OCI-LY1 (cell line): Measurements from ENCODE around the gene FHL3.

Source experiments
- CTCF ChIP-seq: fragments of 200-600 bp; sonication (generic), shearing (Covaris generic); IDR thresholded peaks from 2 replicates; pipeline ENCODE4 v1.5.1; 2017; ENCODE audit warnings: mild to moderate bottlenecking, antibody characterized with exemption, low read length, moderate library complexity, mixed read lengths
- EZH2 ChIP-seq: fragments of 200-600 bp; sonication (generic), shearing (Covaris generic); IDR thresholded peaks from 2 replicates; pipeline ENCODE4 v1.8.0; 2017; ENCODE audit warnings: borderline replicate concordance, mixed run types, mild to moderate bottlenecking, antibody characterized with exemption, low read length, moderate library complexity, mixed read lengths

- TF ChIP-seq CTCF = no peak
- no peak for TF ChIP-seq EZH2
These were observed 57.1 kb downstream of the FHL3 start for GRCh38 chr1:37948166-37948565.
